ENCODE data around the gene DAGLB.
"Not testable (repeated sequence)": the region's sequence is repeated elsewhere in the genome, so short reads cannot be mapped to it uniquely, and the experiment has no call there.

Gene DAGLB

GRCh38 chr7:6479067-6479466 lies 31.3 kb upstream of the DAGLB start:
- TF ChIP-seq CTCF (IDR thresholded peaks at IDR 0.05; ENCODE audit: control insufficient read depth, extremely low read depth, insufficient read depth), result no peak
- H3K4me3 ChIP-seq (ENCODE audit: low read depth, low read length), result no peak overlapping the region
- DNase-seq (ENCODE audit: low read depth), result no peak

DNA sequence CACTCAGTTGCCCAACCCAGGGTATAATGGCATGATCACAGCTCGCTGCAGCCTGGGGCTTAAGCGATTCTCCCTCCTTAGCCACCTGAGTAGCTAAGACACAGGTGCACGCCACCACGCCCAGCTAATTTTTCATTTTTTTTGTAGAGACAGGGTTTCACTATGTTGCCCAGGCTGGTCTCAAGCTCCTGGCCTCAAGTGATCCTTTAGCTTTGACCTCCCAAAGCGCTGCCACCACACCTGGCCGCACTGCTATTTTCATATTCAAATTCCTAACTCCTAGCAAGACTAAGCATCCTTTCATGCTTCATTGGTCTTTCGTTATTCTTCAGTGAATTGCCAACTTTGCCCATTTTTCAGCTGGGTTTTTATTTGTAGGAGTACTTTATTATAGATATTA lies 30.4 kb upstream of the DAGLB start:
- no peak for DNase-seq (ENCODE audit: low read depth)
- no peak overlapping the region for H3K4me3 ChIP-seq (ENCODE audit: low read depth, low read length)
- TF ChIP-seq CTCF (IDR thresholded peaks at IDR 0.05; ENCODE audit: control insufficient read depth, extremely low read depth, insufficient read depth), result no peak

DNA sequence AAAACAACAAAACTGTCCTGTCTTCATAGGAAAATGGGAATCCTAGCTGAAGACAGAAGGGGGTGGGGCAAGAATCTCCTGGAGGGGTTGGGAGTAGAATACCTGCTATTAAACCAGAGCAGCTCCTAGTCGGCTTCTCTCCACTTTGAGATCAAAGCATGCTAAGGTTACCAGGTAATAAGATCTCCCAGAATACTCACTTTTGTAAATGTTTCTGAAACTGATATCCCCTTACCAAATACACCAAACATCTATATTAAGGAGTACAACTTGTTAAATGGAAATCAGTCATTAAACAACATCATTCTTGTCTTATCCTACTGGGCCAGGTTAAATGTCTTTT lies 29.5 kb upstream of the DAGLB start:
- TF ChIP-seq CTCF (IDR thresholded peaks at IDR 0.05; ENCODE audit: control insufficient read depth, extremely low read depth, insufficient read depth), result no peak
- H3K4me3 ChIP-seq (ENCODE audit: low read depth, low read length), result no peak overlapping the region
- DNase-seq (ENCODE audit: low read depth), result no peak

- DNase-seq (ENCODE audit: low read depth), result no peak
- no peak overlapping the region for H3K4me3 ChIP-seq (ENCODE audit: low read depth, low read length)
- TF ChIP-seq CTCF (IDR thresholded peaks at IDR 0.05; ENCODE audit: control insufficient read depth, extremely low read depth, insufficient read depth), result no peak
Measured at GRCh38 chr7:6476596-6477317, 29.0 kb upstream of the DAGLB start.

DNA sequence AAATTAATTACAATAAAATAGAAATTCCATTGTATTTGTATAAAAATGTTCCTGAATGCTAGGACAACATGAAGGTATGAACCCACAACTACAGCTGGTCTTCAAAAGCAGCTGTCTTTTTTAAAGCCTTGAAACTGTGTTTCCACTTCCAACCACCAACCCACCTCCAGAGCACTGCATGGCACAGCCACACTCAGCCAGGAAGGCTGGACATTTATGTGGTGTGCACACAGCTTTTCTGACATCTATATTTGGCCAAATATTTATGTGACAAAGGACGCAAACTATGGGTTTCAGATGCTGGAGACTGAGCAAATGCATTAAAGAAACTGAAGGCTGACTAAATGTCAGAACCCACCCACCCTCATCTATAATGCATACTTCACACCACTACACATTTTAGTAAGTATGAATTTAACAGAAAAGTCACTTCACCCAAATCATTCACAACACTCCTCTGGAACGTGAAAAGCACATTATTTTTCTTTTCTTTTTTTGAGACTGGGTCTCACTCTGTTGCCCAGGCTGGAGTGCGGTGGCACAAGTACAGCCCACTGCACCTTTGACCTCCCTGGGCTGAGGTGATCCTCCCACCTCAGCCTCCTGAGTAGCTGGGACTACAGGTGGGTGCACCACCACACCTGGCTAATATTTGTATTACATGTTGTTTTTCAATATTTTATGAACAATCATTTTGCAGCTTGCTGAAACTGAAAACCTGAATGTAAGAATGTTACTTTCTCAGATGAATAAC lies 27.9 kb upstream of the DAGLB start:
- TF ChIP-seq CTCF (IDR thresholded peaks at IDR 0.05; ENCODE audit: control insufficient read depth, extremely low read depth, insufficient read depth), result no peak
- no peak for DNase-seq (ENCODE audit: low read depth)
- no peak overlapping the region for H3K4me3 ChIP-seq (ENCODE audit: low read depth, low read length)

DNA sequence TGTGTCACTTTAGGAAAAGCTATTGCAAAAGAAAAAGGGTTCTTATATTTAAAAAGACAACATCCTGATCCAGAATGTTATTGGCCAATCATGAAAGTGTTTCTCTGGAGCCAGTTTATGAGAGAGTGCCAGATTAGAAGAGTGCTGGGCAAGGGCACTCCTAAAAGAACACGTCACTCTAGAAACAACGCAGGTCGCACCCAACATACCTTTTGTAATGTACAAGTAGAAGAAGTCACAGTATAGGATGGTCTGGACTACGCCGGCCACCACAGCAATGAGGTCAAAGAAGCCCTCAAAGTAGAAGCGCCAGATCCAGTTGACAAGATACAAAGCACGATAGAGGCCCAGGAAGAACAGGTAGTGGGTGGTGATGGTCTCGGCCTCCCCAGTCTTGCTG lies 18.1 kb upstream of the DAGLB start:
- no peak for TF ChIP-seq CTCF (IDR thresholded peaks at IDR 0.05; ENCODE audit: control insufficient read depth, extremely low read depth, insufficient read depth)
- H3K4me3 ChIP-seq (ENCODE audit: low read depth, low read length), result no peak overlapping the region
- DNase-seq (ENCODE audit: low read depth), result no peak

GRCh38 chr7:6463609-6464008 lies 15.9 kb upstream of the DAGLB start:
- not testable (repeated sequence) for DNase-seq (ENCODE audit: low read depth); H3K4me3 ChIP-seq (ENCODE audit: low read depth, low read length)

All from LNCaP clone FGC (cell line).